Central memory CD8-positive, alpha-beta T cell (primary cell): ENCODE data around the gene HOXA10.

Source experiments
- ATAC-seq: fragments of 150-1000 bp; cut with Tn5 transposase; replicated peaks from 2 replicates; pipeline ENCODE4 v1.10.0; 2022; ENCODE audit warnings: mild to moderate bottlenecking, moderate FRiP score, moderate number of reproducible peaks; ENCODE audit not compliant: poor library complexity, severe bottlenecking; ENCODE audit errors: extremely low read depth
- DNase-seq, 2 donors: peaks; one replicate each; pipeline ENCODE4 v3.0.0; 2021; ENCODE audit warnings: low spot score in 2 of 2
- H3K27ac Mint-ChIP-seq: one replicate; pipeline ENCODE4 v1.8.0; 2022; ENCODE audit warnings: low read depth, mild to moderate bottlenecking, moderate library complexity, mixed read lengths
- H3K27me3 Mint-ChIP-seq: one replicate; pipeline ENCODE4 v1.8.0; 2022; ENCODE audit warnings: mixed read lengths
- H3K36me3 Mint-ChIP-seq: one replicate; pipeline ENCODE4 v1.8.0; 2022; ENCODE audit warnings: mild to moderate bottlenecking, moderate library complexity, mixed read lengths; ENCODE audit not compliant: insufficient read depth
- H3K4me1 Mint-ChIP-seq: one replicate; pipeline ENCODE4 v1.8.0; 2022; ENCODE audit warnings: mixed read lengths
- H3K4me3 Mint-ChIP-seq: one replicate; pipeline ENCODE4 v1.8.0; 2022; ENCODE audit warnings: mild to moderate bottlenecking, moderate library complexity, mixed read lengths
- H3K9me3 Mint-ChIP-seq: one replicate; pipeline ENCODE4 v1.8.0; 2022; ENCODE audit warnings: mixed read lengths

HOXA10 gene

GRCh38 chr7:27177795-27178320 lies 3.7 kb upstream of the HOXA10 start:
- no peaks in the 10 kb centered on the region for H3K9me3 Mint-ChIP-seq
- peaks cover 73% of the 10 kb centered on the region for H3K27me3 Mint-ChIP-seq
- ATAC-seq: no peak
- peaks cover 11% of the 10 kb centered on the region for H3K4me1 Mint-ChIP-seq
- H3K4me3 Mint-ChIP-seq: no peak overlapping the region
- H3K36me3 Mint-ChIP-seq: peaks cover 7% of the 10 kb centered on the region
- DNase-seq: no peak
- H3K27ac Mint-ChIP-seq: no peak overlapping the region

GRCh38 chr7:27176962-27177794 lies 3.1 kb upstream of the HOXA10 start:
- peaks cover 16% of the 10 kb centered on the region for H3K4me1 Mint-ChIP-seq
- DNase-seq (no peak), ATAC-seq (no peak)
- peaks cover 10% of the 10 kb centered on the region for H3K36me3 Mint-ChIP-seq
- H3K27me3 Mint-ChIP-seq: peaks cover 73% of the 10 kb centered on the region
- no peaks in the 10 kb centered on the region for H3K9me3 Mint-ChIP-seq
- H3K4me3 Mint-ChIP-seq: no peak overlapping the region
- H3K27ac Mint-ChIP-seq: no peak overlapping the region

DNA sequence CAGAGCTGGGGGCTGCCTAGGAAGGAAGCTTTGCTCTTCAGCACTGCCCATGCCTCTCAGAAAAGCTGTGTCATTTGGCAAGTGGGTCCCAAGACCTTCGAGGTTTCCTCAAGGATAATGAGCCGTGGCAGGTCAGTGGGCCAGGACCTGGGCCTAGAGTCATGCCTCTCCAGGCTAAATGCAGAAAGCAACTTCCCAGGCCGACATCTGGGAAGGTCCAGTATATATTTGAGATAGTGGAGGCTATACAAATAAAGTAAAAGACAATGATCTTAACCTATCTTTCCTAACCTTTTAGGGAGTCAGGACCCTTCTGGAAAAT lies 2.4 kb upstream of the HOXA10 start:
- DNase-seq (no peak), ATAC-seq (no peak)
- Mint-ChIP-seq H3K27me3 (peaks cover 74% of the 10 kb centered on the region), H3K36me3 (peaks cover 11% of the 10 kb centered on the region), H3K9me3 (no peaks in the 10 kb centered on the region), H3K27ac (no peak overlapping the region), H3K4me3 (no peak overlapping the region), H3K4me1 (peaks cover 23% of the 10 kb centered on the region)

DNA sequence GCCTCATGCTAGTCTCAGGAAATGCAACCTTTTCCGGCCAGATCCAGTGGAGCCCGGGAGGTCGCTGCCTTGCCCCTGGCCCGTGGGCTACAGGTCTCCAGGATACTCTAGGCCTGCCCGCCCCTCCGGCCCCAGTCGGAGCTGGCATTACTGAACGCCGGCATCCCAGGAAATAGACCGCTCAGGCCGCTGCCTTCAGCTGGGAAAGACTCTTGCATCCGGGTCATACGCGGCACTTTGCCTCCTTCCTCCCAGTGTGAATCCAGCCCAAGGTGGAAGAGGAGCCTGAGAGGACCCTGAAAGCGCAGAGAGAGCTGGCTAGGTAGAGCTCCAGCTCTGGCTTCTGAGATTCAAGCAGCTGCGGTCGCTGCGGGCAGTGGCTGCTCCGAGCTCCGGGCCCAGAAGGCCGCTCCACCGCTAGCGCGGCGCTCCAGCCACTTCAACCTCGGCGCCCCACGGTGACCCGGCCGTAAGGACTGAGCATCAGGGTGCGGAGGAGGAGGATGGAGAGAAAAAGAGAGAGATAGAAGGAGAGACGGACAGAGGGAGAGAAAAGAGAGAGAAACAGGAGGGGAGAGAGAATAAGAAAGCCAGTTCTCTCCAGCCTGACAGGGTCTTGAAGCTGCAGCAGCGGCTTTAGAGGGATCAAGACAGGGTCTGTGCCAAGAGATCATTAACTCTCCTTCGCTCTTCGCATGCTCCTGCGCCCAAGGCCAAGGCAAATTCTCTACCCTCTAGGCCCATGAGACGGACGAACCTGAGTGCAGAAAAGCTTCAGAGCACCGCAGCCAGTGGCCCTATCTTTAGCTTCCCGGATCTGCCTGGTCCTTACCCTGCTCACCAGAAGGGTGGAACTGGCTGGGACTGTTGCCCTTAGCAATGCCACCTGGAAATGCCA lies 1.8 kb upstream of the HOXA10 start:
- Mint-ChIP-seq H3K4me3 (no peak overlapping the region), H3K4me1 (peaks cover 26% of the 10 kb centered on the region), H3K27me3 (peaks cover 74% of the 10 kb centered on the region), H3K27ac (no peak overlapping the region), H3K9me3 (no peaks in the 10 kb centered on the region), H3K36me3 (peaks cover 13% of the 10 kb centered on the region)
- no peak for DNase-seq
- no peak for ATAC-seq

- Mint-ChIP-seq H3K36me3 (peaks cover 15% of the 10 kb centered on the region), H3K27ac (no peak overlapping the region), H3K9me3 (no peaks in the 10 kb centered on the region), H3K27me3 (peaks cover 74% of the 10 kb centered on the region), H3K4me3 (peak overlapping the region; percentile 68), H3K4me1 (peaks cover 21% of the 10 kb centered on the region)
- ATAC-seq (no peak), DNase-seq (no peak)
Measured at GRCh38 chr7:27174874-27175625, 930 bp upstream of the HOXA10 start.

GRCh38 chr7:27173511-27173955 lies 587 bp downstream of the HOXA10 start:
- no peaks in the 10 kb centered on the region for H3K9me3 Mint-ChIP-seq
- DNase-seq (no peak), ATAC-seq (peak; percentile 65)
- H3K27me3 Mint-ChIP-seq: peaks cover 75% of the 10 kb centered on the region
- no peak overlapping the region for H3K27ac Mint-ChIP-seq
- H3K4me1 Mint-ChIP-seq: peaks cover 18% of the 10 kb centered on the region
- H3K4me3 Mint-ChIP-seq: peak overlapping the region; percentile 69
- H3K36me3 Mint-ChIP-seq: peaks cover 22% of the 10 kb centered on the region

- Mint-ChIP-seq H3K9me3 (no peaks in the 10 kb centered on the region), H3K36me3 (peaks cover 24% of the 10 kb centered on the region), H3K27me3 (peaks cover 78% of the 10 kb centered on the region), H3K4me1 (peaks cover 20% of the 10 kb centered on the region), H3K4me3 (peak overlapping the region; percentile 69), H3K27ac (peak overlapping the region; percentile 72)
- DNase-seq (no peak), ATAC-seq (peak; percentile 22)
Measured at GRCh38 chr7:27172823-27173510, 1.2 kb downstream of the HOXA10 start.

GRCh38 chr7:27172315-27172774 lies 1.8 kb downstream of the HOXA10 start:
- peak overlapping the region; percentile 72 for H3K27ac Mint-ChIP-seq

DNA sequence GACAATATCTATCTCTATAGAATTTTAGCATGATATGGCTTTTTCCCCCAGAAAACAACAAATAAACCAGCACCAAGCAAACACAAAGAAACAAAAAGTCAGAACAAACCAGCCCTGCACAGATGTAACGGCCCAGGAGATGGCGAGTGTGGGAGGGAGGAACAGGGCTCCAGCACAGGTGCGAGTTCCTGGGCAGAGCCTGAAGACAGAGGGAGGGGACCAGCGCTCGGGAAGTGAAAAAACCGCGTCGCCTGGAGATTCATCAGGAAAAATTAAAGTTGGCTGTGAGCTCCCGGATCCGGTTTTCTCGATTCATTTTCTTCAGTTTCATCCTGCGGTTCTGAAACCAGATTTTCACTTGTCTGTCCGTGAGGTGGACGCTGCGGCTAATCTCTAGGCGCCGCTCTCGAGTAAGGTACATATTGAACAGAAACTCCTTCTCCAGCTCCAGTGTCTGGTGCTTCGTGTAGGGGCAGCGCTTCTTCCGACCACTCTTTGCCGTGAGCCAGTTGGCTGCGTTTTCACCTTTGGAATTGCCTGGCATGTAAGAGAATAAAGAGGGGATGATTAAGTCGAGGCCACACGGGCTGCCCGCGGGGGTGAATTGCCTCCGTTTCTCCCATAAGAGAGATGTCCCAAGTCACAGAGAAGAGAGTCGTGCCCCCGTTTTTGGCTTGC lies 2.3 kb downstream of the HOXA10 start:
- Mint-ChIP-seq H3K27me3 (peaks cover 82% of the 10 kb centered on the region), H3K27ac (peak overlapping the region; percentile 72), H3K9me3 (no peaks in the 10 kb centered on the region), H3K36me3 (peaks cover 28% of the 10 kb centered on the region), H3K4me3 (peak overlapping the region; percentile 69), H3K4me1 (peaks cover 29% of the 10 kb centered on the region)
- no peak for DNase-seq
- ATAC-seq: no peak

More at GRCh38 chr7:27172315-27172774, 1.8 kb downstream of the HOXA10 start:
- DNase-seq: no peak
- no peaks in the 10 kb centered on the region for H3K9me3 Mint-ChIP-seq
- peaks cover 23% of the 10 kb centered on the region for H3K4me1 Mint-ChIP-seq
- peaks cover 78% of the 10 kb centered on the region for H3K27me3 Mint-ChIP-seq
- ATAC-seq: no peak
- peaks cover 24% of the 10 kb centered on the region for H3K36me3 Mint-ChIP-seq
- peak overlapping the region; percentile 69 for H3K4me3 Mint-ChIP-seq

- ATAC-seq (no peak), DNase-seq (no peak)
- Mint-ChIP-seq H3K27me3 (peaks cover 87% of the 10 kb centered on the region), H3K4me3 (peak overlapping the region; percentile 69), H3K36me3 (peaks cover 33% of the 10 kb centered on the region), H3K27ac (peak overlapping the region; percentile 17), H3K4me1 (peaks cover 29% of the 10 kb centered on the region), H3K9me3 (no peaks in the 10 kb centered on the region)
Measured at GRCh38 chr7:27171325-27171636, 2.8 kb downstream of the HOXA10 start.

DNA sequence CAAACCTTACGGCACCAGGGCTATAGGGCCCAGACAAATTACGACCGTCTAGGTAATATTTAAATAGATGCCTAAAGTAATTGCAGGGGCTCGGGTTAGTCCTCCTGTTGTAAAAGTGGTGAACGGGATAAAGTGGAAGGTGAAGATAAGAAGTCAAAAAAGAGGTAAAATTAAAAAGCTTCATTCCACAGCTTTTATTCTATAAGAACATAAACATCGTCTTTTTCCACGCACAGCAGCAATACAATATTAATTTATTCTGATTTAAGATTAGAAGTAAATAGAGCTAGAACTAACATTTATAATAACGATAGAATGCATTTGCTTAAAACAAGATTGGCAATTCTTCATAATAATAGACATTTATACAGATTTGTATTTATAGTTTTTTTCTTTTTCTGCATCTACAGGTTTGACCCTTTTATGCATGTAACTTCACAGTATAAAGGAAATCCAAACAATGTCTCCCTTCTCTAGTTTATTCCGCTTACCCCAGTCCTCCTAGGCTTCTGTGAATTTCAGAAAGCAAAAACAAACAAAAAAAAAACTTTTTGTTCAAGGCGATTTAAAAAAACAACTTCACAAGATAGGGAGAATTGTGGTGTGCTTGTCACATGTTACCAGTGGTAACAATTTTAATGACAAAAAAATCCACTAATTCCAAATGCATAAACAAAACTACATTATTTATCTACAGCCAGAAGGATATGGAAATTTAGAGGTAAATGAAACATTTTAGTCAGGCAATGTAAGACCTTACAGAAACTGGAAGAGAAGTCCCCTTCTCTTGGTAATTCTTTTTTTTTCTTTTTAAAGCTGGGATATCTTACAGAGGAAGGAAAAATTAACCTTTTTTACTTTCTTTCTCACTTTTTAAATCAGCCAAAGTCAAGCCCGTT lies 3.4 kb downstream of the HOXA10 start:
- no peak overlapping the region for H3K4me3 Mint-ChIP-seq
- peaks cover 87% of the 10 kb centered on the region for H3K27me3 Mint-ChIP-seq
- H3K36me3 Mint-ChIP-seq: peaks cover 37% of the 10 kb centered on the region
- no peaks in the 10 kb centered on the region for H3K9me3 Mint-ChIP-seq
- ATAC-seq: no peak
- H3K4me1 Mint-ChIP-seq: peaks cover 34% of the 10 kb centered on the region
- peak overlapping the region; percentile 20 for H3K27ac Mint-ChIP-seq
- DNase-seq: no peak
